Liver (tissue), 9 donors: Measurements from ENCODE around the gene PSMG3. TPM values are rescaled to one million over a fixed set of nuclear protein-coding genes. Genes with fewer than 3 reads are reported as not detected.

Experiments
- DNase-seq: peaks from one replicate; pipeline ENCODE4 v3.0.0-alpha.2; 2017; ENCODE audit warnings: low spot score
- H3K27ac ChIP-seq, 2 donors: one replicate each; pipeline ENCODE4 v1.7.0; 2013; ENCODE audit warnings: inconsistent platforms in 2 of 2, low read length in 2 of 2, control low read depth in 1 of 2, low read depth in 1 of 2, mild to moderate bottlenecking in 1 of 2
- H3K27me3 ChIP-seq, 4 donors: one replicate each; pipeline versions ENCODE4 v1.6.1 to v1.7.0; 2013; ENCODE audit warnings: low read length in 3 of 4, inconsistent platforms in 1 of 4, mild to moderate bottlenecking in 1 of 4, moderate library complexity in 1 of 4; ENCODE audit not compliant: control insufficient read depth in 4 of 4, insufficient read depth in 4 of 4
- H3K36me3 ChIP-seq, 4 donors: one replicate each; pipeline versions ENCODE4 v1.6.1 to v1.7.0; 2013; ENCODE audit warnings: low read length in 3 of 4, mild to moderate bottlenecking in 3 of 4, low read depth in 1 of 4, moderate library complexity in 1 of 4; ENCODE audit not compliant: control insufficient read depth in 4 of 4, insufficient read depth in 3 of 4
- H3K4me1 ChIP-seq, 4 donors: one replicate each; pipeline versions ENCODE4 v1.6.1 to v1.7.0; 2013; ENCODE audit warnings: low read length in 3 of 4, mild to moderate bottlenecking in 3 of 4, moderate library complexity in 1 of 4; ENCODE audit not compliant: control insufficient read depth in 4 of 4, insufficient read depth in 4 of 4
- H3K4me3 ChIP-seq, 3 donors: one replicate each; pipeline versions ENCODE4 v1.6.1 to v1.7.0; 2013; ENCODE audit warnings: low read length in 3 of 3, control low read depth in 1 of 3, low read depth in 1 of 3, mild to moderate bottlenecking in 1 of 3
- H3K9ac ChIP-seq, 2 donors: one replicate each; pipeline ENCODE4 v1.7.0; 2013; ENCODE audit warnings: low read length in 2 of 2, mild to moderate bottlenecking in 2 of 2, moderate library complexity in 2 of 2, control low read depth in 1 of 2, low read depth in 1 of 2
- H3K9me3 ChIP-seq, 4 donors: one replicate each; pipeline versions ENCODE4 v1.6.1 to v1.7.0; 2013; ENCODE audit warnings: low read length in 3 of 4; ENCODE audit not compliant: control insufficient read depth in 4 of 4
- ATF3 ChIP-seq: IDR thresholded peaks from 2 replicates; pipeline ENCODE4 v1.6.1; 2016; ENCODE audit warnings: antibody characterized with exemption
- EGR1 ChIP-seq, 2 donors: IDR thresholded peaks; 2 replicates each; pipeline ENCODE4 v1.6.1; 2016 to 2018; ENCODE audit warnings: antibody characterized with exemption in 2 of 2, low read depth in 2 of 2
- FOXA1 ChIP-seq: IDR thresholded peaks from 2 replicates; pipeline ENCODE4 v1.6.1; 2016; ENCODE audit warnings: antibody characterized with exemption
- FOXA2 ChIP-seq: IDR thresholded peaks from 2 replicates; pipeline ENCODE4 v1.6.1; 2016; ENCODE audit warnings: antibody characterized with exemption
- GABPA ChIP-seq, 2 donors: IDR thresholded peaks in 1 of 2; conservative IDR thresholded peaks in 1 of 2; 2 replicates each; pipeline ENCODE4 v1.6.1; 2016; ENCODE audit warnings: antibody characterized with exemption in 2 of 2, mild to moderate bottlenecking in 1 of 2, moderate library complexity in 1 of 2
- HNF4A ChIP-seq, 2 donors: conservative IDR thresholded peaks; 2 replicates each; pipeline ENCODE4 v1.6.1; 2016; ENCODE audit warnings: antibody characterized with exemption in 2 of 2, mild to moderate bottlenecking in 2 of 2
- HNF4G ChIP-seq: IDR thresholded peaks from 2 replicates; pipeline ENCODE4 v1.6.1; 2016; ENCODE audit warnings: antibody characterized with exemption
- JUND ChIP-seq, 2 donors: IDR thresholded peaks; 2 replicates each; pipeline ENCODE4 v1.6.1; 2016; ENCODE audit warnings: antibody characterized with exemption in 2 of 2
- NR2F2 ChIP-seq: IDR thresholded peaks from 2 replicates; pipeline ENCODE4 v1.6.1; 2016; ENCODE audit warnings: antibody characterized with exemption
- RAD21 ChIP-seq, 2 donors: IDR thresholded peaks; 2 replicates each; pipeline ENCODE4 v1.6.1; 2016; ENCODE audit warnings: antibody characterized with exemption in 2 of 2, mild to moderate bottlenecking in 2 of 2
- RXRA ChIP-seq, 2 donors: IDR thresholded peaks; 2 replicates each; pipeline ENCODE4 v1.6.1; 2017 to 2018; ENCODE audit warnings: antibody characterized with exemption in 2 of 2, mild to moderate bottlenecking in 1 of 2
- SP1 ChIP-seq: IDR thresholded peaks from 2 replicates; pipeline ENCODE4 v1.6.1; 2018; ENCODE audit warnings: antibody characterized with exemption, mild to moderate bottlenecking
- TAF1 ChIP-seq: conservative IDR thresholded peaks from 2 replicates; pipeline ENCODE4 v1.6.1; 2016; ENCODE audit warnings: antibody characterized with exemption, mild to moderate bottlenecking
- YY1 ChIP-seq: IDR thresholded peaks from 2 replicates; pipeline ENCODE4 v1.6.1; 2016; ENCODE audit warnings: antibody characterized with exemption, mild to moderate bottlenecking
- ZBTB33 ChIP-seq: IDR thresholded peaks from 2 replicates; pipeline ENCODE4 v1.6.1; 2016; ENCODE audit warnings: antibody characterized with exemption
- WGBS: extraction: QIAGEN DNeasy Blood & Tissue Kit; methylation state at CpG from one replicate; pipeline ENCODE4 v1.1.7; 2013; 5-methylcytosine and 5-hydroxymethylcytosine counted together
- polyA plus RNA-seq, 2 donors: library from polyadenylated mRNA; stranded (reverse) in 1 of 2; unstranded in 1 of 2; fragments of 200-250 nt in 1 of 2; fragments of >200 nt in 1 of 2; fragmentation: Nextera tagmentation in 1 of 2; extraction: Ambion mirVana in 1 of 2; gene quantifications; one replicate each; pipeline versions ENCODE4 v1.2.1 to v1.2.3, GENCODE V29; 2013 to 2015
- total RNA-seq, 2 donors: library from RNA; depleted of rRNA; stranded (reverse); fragments of >200 nt; gene quantifications; one replicate each; pipeline ENCODE4 v1.2.3, GENCODE V29; 2014
- TF ChIP-seq, protein P1 (sequence below): IDR thresholded peaks from 2 replicates; pipeline ENCODE4 v1.6.1; 2016; ENCODE audit warnings: antibody characterized with exemption
- TF ChIP-seq, protein P2 (sequence below): fragments of 150-350 bp; IDR thresholded peaks from 2 replicates; pipeline ENCODE4 v1.5.1; 2017; ENCODE audit warnings: improper control_type of control experiment, low read depth, low read length; ENCODE audit not compliant: missing input control
- donor health status: healthy.
- donor health status: healthy.
- donor health status: healthy.
- donor health status: healthy.
- donor health status: healthy.

The PSMG3 gene
- total and polyA plus RNA-seq, 4 donors = 10.1 to 22.4 (median 15.7) TPM

GRCh38 chr7:1596181-1597043 lies 26.6 kb upstream of the PSMG3 start:
- no peaks in the 10 kb centered on the region for H3K36me3 ChIP-seq
- 78% methylated on average over 39 of the region's 39 CpGs for WGBS
- H3K4me3 ChIP-seq = no peak overlapping the region
- no peak for DNase-seq
- H3K27me3 ChIP-seq = no peaks in the 10 kb centered on the region
- H3K27ac ChIP-seq = no peak overlapping the region
- no peak overlapping the region for H3K9ac ChIP-seq
- TF ChIP-seq EGR1 (IDR thresholded peaks at IDR 0.05; ENCODE audit: low read depth in 2 of 2) (no peak), TAF1 (no peak), RXRA (IDR thresholded peaks at IDR 0.05) (no peak), HNF4A (conservative IDR thresholded peaks at IDR 0.05) (no peak), FOXA1 (no peak), RAD21 (IDR thresholded peaks at IDR 0.05) (no peak), ZBTB33 (no peak), FOXA2 (no peak)
- H3K9me3 ChIP-seq = no peaks in the 10 kb centered on the region
- H3K4me1 ChIP-seq = no peaks in the 10 kb centered on the region

GRCh38 chr7:1595636-1596035 lies 25.8 kb upstream of the PSMG3 start:
- H3K9me3 ChIP-seq = no peaks in the 10 kb centered on the region
- H3K36me3 ChIP-seq = no peaks in the 10 kb centered on the region
- no peaks in the 10 kb centered on the region for H3K27me3 ChIP-seq
- 65% methylated on average over 12 of the region's 12 CpGs for WGBS
- no peak overlapping the region for H3K27ac ChIP-seq
- no peak for TF ChIP-seq TAF1
- TF ChIP-seq, protein P1, sequence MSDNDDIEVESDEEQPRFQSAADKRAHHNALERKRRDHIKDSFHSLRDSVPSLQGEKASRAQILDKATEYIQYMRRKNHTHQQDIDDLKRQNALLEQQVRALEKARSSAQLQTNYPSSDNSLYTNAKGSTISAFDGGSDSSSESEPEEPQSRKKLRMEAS = no peak
- no peak for TF ChIP-seq HNF4G
- no peak for TF ChIP-seq HNF4A (conservative IDR thresholded peaks at IDR 0.05)
- TF ChIP-seq RAD21 (IDR thresholded peaks at IDR 0.05) = no peak
- no peak for TF ChIP-seq SP1
- TF ChIP-seq, protein P2, sequence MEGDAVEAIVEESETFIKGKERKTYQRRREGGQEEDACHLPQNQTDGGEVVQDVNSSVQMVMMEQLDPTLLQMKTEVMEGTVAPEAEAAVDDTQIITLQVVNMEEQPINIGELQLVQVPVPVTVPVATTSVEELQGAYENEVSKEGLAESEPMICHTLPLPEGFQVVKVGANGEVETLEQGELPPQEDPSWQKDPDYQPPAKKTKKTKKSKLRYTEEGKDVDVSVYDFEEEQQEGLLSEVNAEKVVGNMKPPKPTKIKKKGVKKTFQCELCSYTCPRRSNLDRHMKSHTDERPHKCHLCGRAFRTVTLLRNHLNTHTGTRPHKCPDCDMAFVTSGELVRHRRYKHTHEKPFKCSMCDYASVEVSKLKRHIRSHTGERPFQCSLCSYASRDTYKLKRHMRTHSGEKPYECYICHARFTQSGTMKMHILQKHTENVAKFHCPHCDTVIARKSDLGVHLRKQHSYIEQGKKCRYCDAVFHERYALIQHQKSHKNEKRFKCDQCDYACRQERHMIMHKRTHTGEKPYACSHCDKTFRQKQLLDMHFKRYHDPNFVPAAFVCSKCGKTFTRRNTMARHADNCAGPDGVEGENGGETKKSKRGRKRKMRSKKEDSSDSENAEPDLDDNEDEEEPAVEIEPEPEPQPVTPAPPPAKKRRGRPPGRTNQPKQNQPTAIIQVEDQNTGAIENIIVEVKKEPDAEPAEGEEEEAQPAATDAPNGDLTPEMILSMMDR = no peak
- TF ChIP-seq YY1 = no peak
- TF ChIP-seq JUND (IDR thresholded peaks at IDR 0.05) = no peak
- no peak for TF ChIP-seq GABPA (IDR thresholded peaks at IDR 0.05 in 1 of 2, conservative IDR thresholded peaks at IDR 0.05 in 1 of 2)
- DNase-seq = no peak
- no peaks in the 10 kb centered on the region for H3K4me1 ChIP-seq
- no peak overlapping the region for H3K9ac ChIP-seq
- H3K4me3 ChIP-seq = no peak overlapping the region

- no peaks in the 10 kb centered on the region for H3K36me3 ChIP-seq
- TF ChIP-seq ATF3 (no peak), HNF4G (no peak), TAF1 (no peak), JUND (IDR thresholded peaks at IDR 0.05) (no peak), FOXA2 (no peak), EGR1 (IDR thresholded peaks at IDR 0.05; ENCODE audit: low read depth in 2 of 2) (no peak), SP1 (no peak), NR2F2 (no peak), ZBTB33 (no peak), RAD21 (IDR thresholded peaks at IDR 0.05) (no peak), RXRA (IDR thresholded peaks at IDR 0.05) (no peak)
- TF ChIP-seq, protein P1 = no peak
- H3K4me1 ChIP-seq = no peaks in the 10 kb centered on the region
- H3K4me3 ChIP-seq = no peak overlapping the region
- DNase-seq = no peak
- H3K27ac ChIP-seq = no peak overlapping the region
- no peak overlapping the region for H3K9ac ChIP-seq
- 78% methylated on average over 3 of the region's 3 CpGs for WGBS
- no peaks in the 10 kb centered on the region for H3K27me3 ChIP-seq
- no peaks in the 10 kb centered on the region for H3K9me3 ChIP-seq
Observed at GRCh38 chr7:1595027-1595426, 25.2 kb upstream of the PSMG3 start.
